K562 (cell line): ENCODE data around the gene SPATA6. TPM values are rescaled to one million over a fixed set of nuclear protein-coding genes. Genes with fewer than 3 reads are reported as not detected.

Source experiments
- ATAC-seq: fragments of 200-7000 bp; cut with Tn5 transposase; 3 replicates; pipeline ENCODE4 v1.9.1; 2020; ENCODE audit warnings: moderate library complexity
- BruUV-seq: library from RNA; stranded (reverse); fragments of 400-500 nt; replicated peaks from 2 replicates; lab custom pipeline; 2021; lab: Mats Ljungman, UMichigan
- CTCF ChIA-PET: fragments of 300-600 bp; formaldehyde crosslinking; extraction: SDS; loops from one replicate; lab custom pipeline; 2021; ENCODE audit warnings: low intra/inter-chr PET ratio; lab: Yijun Ruan, JAX
- POLR2A ChIA-PET: fragments of 300-600, 350-650 bp; sonication (Branson Sonifier 250); formaldehyde crosslinking; extraction: SDS; loops from one replicate; lab custom pipeline; 2021; ENCODE audit warnings: antibody characterized with exemption, inconsistent platforms; lab: Yijun Ruan, JAX
- DNase-seq, 4 experiments: peaks; one replicate each; pipeline versions ENCODE4 v3.0.0 to v3.0.0-alpha.2; 2011 to 2018; ENCODE audit warnings: low spot score in 3 of 4, mixed read lengths in 3 of 4; ENCODE audit errors: extremely low read depth in 1 of 4
- FAIRE-seq: peaks from 2 replicates; lab custom pipeline; 2011; peaks lifted over from hg19 to GRCh38; lab: Jason Lieb, UNC
- H2AFZ ChIP-seq: 2 replicates; pipeline ENCODE4 v1.6.0; 2011; ENCODE audit warnings: low read depth, low read length, control low read depth, inconsistent platforms
- H3K27ac ChIP-seq: fragments of 200-600 bp; 3 replicates; pipeline ENCODE4 v1.8.0; 2011; ENCODE audit warnings: low read depth, mild to moderate bottlenecking, control low read depth, inconsistent platforms, low read length, moderate library complexity, mixed read lengths; ENCODE audit errors: extremely low read depth
- H3K27me3 ChIP-seq, 2 experiments: fragments of 300-600 bp in 1 of 2; 2 replicates in 1 of 2; 3 replicates in 1 of 2; pipeline versions ENCODE4 v1.6.0 to v1.8.0; 2011; ENCODE audit warnings: inconsistent platforms in 2 of 2, low read length in 2 of 2, mild to moderate bottlenecking in 1 of 2, mixed read lengths in 1 of 2, moderate library complexity in 1 of 2; ENCODE audit not compliant: control insufficient read depth in 2 of 2, insufficient read depth in 2 of 2
- H3K36me3 ChIP-seq: fragments of 300-600 bp; 3 replicates; pipeline ENCODE4 v1.8.0; 2011; ENCODE audit warnings: mild to moderate bottlenecking, low read length, inconsistent platforms; ENCODE audit not compliant: control insufficient read depth, insufficient read depth
- H3K4me1 ChIP-seq, 2 experiments: fragments of 200-600 bp in 1 of 2; replicated peaks in 1 of 2; 2 replicates in 1 of 2; 3 replicates in 1 of 2; pipeline versions ENCODE4 v1.5.1 to v1.8.0; 2011; ENCODE audit warnings: inconsistent platforms in 2 of 2, low read length in 2 of 2, mild to moderate bottlenecking in 1 of 2, mixed read lengths in 1 of 2, moderate library complexity in 1 of 2; ENCODE audit not compliant: control insufficient read depth in 2 of 2, insufficient read depth in 2 of 2
- H3K4me2 ChIP-seq: 2 replicates; pipeline ENCODE4 v1.6.1; 2011; ENCODE audit warnings: low read length, control low read depth, inconsistent platforms, mixed read lengths; ENCODE audit not compliant: insufficient read depth
- H3K4me3 ChIP-seq: fragments of 200-600 bp; sonication (generic), shearing (Covaris generic); 2 replicates; pipeline ENCODE4 v1.5.1; 2016; ENCODE audit warnings: control low read depth, inconsistent platforms
- H3K79me2 ChIP-seq: fragments of 200-600 bp; 3 replicates; pipeline ENCODE4 v1.8.0; 2011; ENCODE audit warnings: low read length, inconsistent platforms; ENCODE audit not compliant: control insufficient read depth, insufficient read depth
- H3K9ac ChIP-seq, 2 experiments: 2 replicates each; pipeline versions ENCODE4 v1.6.0 to v1.6.1; 2011; ENCODE audit warnings: low read depth in 2 of 2, low read length in 2 of 2, control low read depth in 1 of 2, inconsistent platforms in 1 of 2, mild to moderate bottlenecking in 1 of 2, mixed read lengths in 1 of 2; ENCODE audit not compliant: insufficient read depth in 1 of 2
- H3K9me1 ChIP-seq: one replicate; pipeline ENCODE4 v1.6.0; 2011; ENCODE audit warnings: inconsistent platforms, mild to moderate bottlenecking, low read length, moderate library complexity; ENCODE audit not compliant: control insufficient read depth, insufficient read depth
- H3K9me3 ChIP-seq: replicated peaks from 2 replicates; pipeline ENCODE4 v1.5.1; 2011; ENCODE audit warnings: low read depth, low read length, inconsistent platforms; ENCODE audit not compliant: control insufficient read depth, insufficient read depth
- H4K20me1 ChIP-seq: replicated peaks from 2 replicates; pipeline ENCODE4 v1.6.1; 2011; ENCODE audit warnings: low read length, inconsistent platforms, mixed read lengths; ENCODE audit not compliant: control insufficient read depth, insufficient read depth
- CHD4 ChIP-seq: fragments of 200-600 bp; sonication (generic); IDR thresholded peaks from 3 replicates; pipeline ENCODE4 v1.6.1; 2012; ENCODE audit warnings: low read depth, mild to moderate bottlenecking, mixed read lengths, low read length, inconsistent platforms; ENCODE audit not compliant: insufficient read depth, insufficient replicate concordance, poor library complexity, severe bottlenecking
- CTBP1 ChIP-seq: fragments of 450-650 bp; IDR thresholded peaks from 2 replicates; pipeline ENCODE4 v1.6.1; 2016; ENCODE audit warnings: borderline replicate concordance
- KAT8 ChIP-seq: fragments of 450-650 bp; IDR thresholded peaks from 2 replicates; pipeline ENCODE4 v1.6.1; 2016; ENCODE audit warnings: low read depth, mild to moderate bottlenecking
- MTA2 ChIP-seq: fragments of 450-650 bp; IDR thresholded peaks from 2 replicates; pipeline ENCODE4 v1.6.1; 2016; ENCODE audit warnings: low read depth
- NR2F6 ChIP-seq: fragments of 450-650 bp; formaldehyde crosslinking; IDR thresholded peaks from 2 replicates; pipeline ENCODE4 v1.4.0; 2020; ENCODE audit warnings: mild to moderate bottlenecking
- POU5F1 ChIP-seq: fragments of 150-350 bp; IDR thresholded peaks from 2 replicates; pipeline ENCODE4 v1.6.1; 2014; ENCODE audit warnings: borderline replicate concordance, low read length, low read depth, mild to moderate bottlenecking; ENCODE audit not compliant: partially characterized antibody
- RBM15 ChIP-seq: fragments of 200-400 bp; formaldehyde crosslinking; IDR thresholded peaks from 2 replicates; pipeline ENCODE4 v1.6.1; 2018; ENCODE audit warnings: mild to moderate bottlenecking, low read length, moderate library complexity; ENCODE audit not compliant: insufficient read depth
- SIX5 ChIP-seq, 2 experiments: IDR thresholded peaks; 2 replicates each; pipeline ENCODE4 v1.6.1; 2011; ENCODE audit warnings: low read length in 2 of 2, borderline replicate concordance in 1 of 2, low read depth in 1 of 2, mild to moderate bottlenecking in 1 of 2, moderate library complexity in 1 of 2; ENCODE audit not compliant: insufficient read depth in 1 of 2
- ZBTB33 ChIP-seq: sonication (generic); formaldehyde crosslinking; IDR thresholded peaks from 2 replicates; pipeline ENCODE4 v1.8.1; 2023; ENCODE audit warnings: mild to moderate bottlenecking, missing genetic modification reagents
- ZBTB8A ChIP-seq: fragments of 450-650 bp; IDR thresholded peaks from 2 replicates; pipeline ENCODE4 v1.6.1; 2018; ENCODE audit warnings: mild to moderate bottlenecking, moderate library complexity; ENCODE audit not compliant: partially characterized antibody
- ZNF212 ChIP-seq: fragments of 450-650 bp; formaldehyde crosslinking; IDR thresholded peaks from 2 replicates; pipeline ENCODE4 v1.4.0; 2020; ENCODE audit warnings: mild to moderate bottlenecking
- ZNF280B ChIP-seq: fragments of 250-450 bp; sonication (Bioruptor Pico); IDR thresholded peaks from 2 replicates; pipeline ENCODE4 v1.5.1; 2021; ENCODE audit warnings: mild to moderate bottlenecking
- WGBS: fragments of 100-300 bp; shearing (Covaris generic); methylation state at CpG from one replicate; pipeline ENCODE4 v1.1.6; 2016; ENCODE audit warnings: low coverage, mixed read lengths; ENCODE audit not compliant: insufficient coverage; ENCODE audit errors: missing lambda C conversion rate; 5-methylcytosine and 5-hydroxymethylcytosine counted together
- in situ Hi-C: fragments of 300-500 bp; cut with MboI; formaldehyde crosslinking; loops from 4 replicates; pipeline ENCODE4 v1.15.0; 2018; ENCODE audit warnings: inconsistent platforms, mixed read lengths
- intact Hi-C: fragments of 100-400 bp; cut with micrococcal nuclease; formaldehyde crosslinking; loops from 2 replicates; pipeline ENCODE4 v1.14.2; 2022
- polyA plus RNA-seq, 8 experiments: library from polyadenylated mRNA; depleted of rRNA in 4 of 8; stranded (reverse) in 5 of 8; unstranded in 3 of 8; fragments of >200 nt; fragmentation: Nextera tagmentation in 2 of 8; fragmentation: Illumina TruSeq in 1 of 8; extraction: Ambion mirVana in 2 of 8; extraction: Trizol in 1 of 8; gene quantifications; 2 replicates each; pipeline versions ENCODE4 v1.2.1 to v1.2.3, GENCODE V29; 2011 to 2014; ENCODE audit warnings: inconsistent platforms in 1 of 8, missing spikeins in 1 of 8
- total RNA-seq, 7 experiments: library from RNA; depleted of rRNA in 6 of 7; stranded (reverse); fragments of >200 nt in 6 of 7; fragmentation: Illumina TruSeq in 2 of 7; extraction: Trizol in 2 of 7; gene quantifications; 2 replicates each; pipeline versions ENCODE4 v1.2.1 to v1.2.3, GENCODE V29; 2011 to 2021; ENCODE audit warnings: low replicate concordance in 1 of 7

SPATA6 gene
- total and polyA plus RNA-seq, 9 of the 15 experiments (the other 6 are each of a cell fraction or from before 2014, with no cell fraction given): 0.01 to 0.91 (median 0.18) TPM

GRCh38 chr1:48338257-48338656, 133.7 kb downstream of the SPATA6 start:
- H3K9ac ChIP-seq: no peak overlapping the region
- H3K36me3 ChIP-seq: no peaks in the 10 kb centered on the region
- no peaks in the 10 kb centered on the region for H3K9me1 ChIP-seq
- POLR2A ChIA-PET: no interaction called here
- DNase-seq (no peak), FAIRE-seq (no peak), ATAC-seq (no peak)
- H3K79me2 ChIP-seq: no peaks in the 10 kb centered on the region
- no peaks in the 10 kb centered on the region for H4K20me1 ChIP-seq
- TF ChIP-seq ZBTB8A: no peak
- no peak for TF ChIP-seq POU5F1
- no peak for TF ChIP-seq NR2F6 (CRISPR knock-in tag)
- no peak for TF ChIP-seq CHD4
- no peak for TF ChIP-seq MTA2
- no peak for TF ChIP-seq CTBP1
- TF ChIP-seq KAT8: no peak
- TF ChIP-seq ZBTB33 (CRISPR knock-in tag): no peak
- TF ChIP-seq SIX5 (IDR thresholded peaks at IDR 0.05; ENCODE audit: borderline replicate concordance in 1 of 2, insufficient read depth in 1 of 2, low read depth in 1 of 2, low read length in 2 of 2): no peak
- TF ChIP-seq RBM15: no peak
- no peak for TF ChIP-seq ZNF212
- no peak for TF ChIP-seq ZNF280B (CRISPR knock-in tag)
- no peaks in the 10 kb centered on the region for H3K4me1 ChIP-seq
- in situ Hi-C loops: no loop called here
- no TSS peak for BruUV-seq
- H3K4me2 ChIP-seq: no peak overlapping the region
- peaks cover 3% of the 10 kb centered on the region; the same call in 1 of the 2 replicates for H3K9me3 ChIP-seq
- H3K27ac ChIP-seq: no peak overlapping the region
- no peaks in the 10 kb centered on the region for H3K27me3 ChIP-seq
- CTCF ChIA-PET: no interaction called here
- 0% methylated on average over 4 of the region's 4 CpGs for WGBS
- intact Hi-C loops: no loop called here
- H2AFZ ChIP-seq: no peak overlapping the region
- H3K4me3 ChIP-seq: no peak overlapping the region
